Omental fat pad (tissue), 4 donors: ENCODE measurements around the gene RPE. TPM values are rescaled to one million over a fixed set of nuclear protein-coding genes. Genes with fewer than 3 reads are reported as not detected.

Source experiments
- ATAC-seq: fragments of 150-250 bp; one replicate; pipeline ENCODE4 v1.9.1; 2016; ENCODE audit warnings: mild to moderate bottlenecking, moderate library complexity; ENCODE audit not compliant: low FRiP score
- DNase-seq: peaks from one replicate; pipeline ENCODE4 v3.0.0-alpha.2; 2019; ENCODE audit warnings: low spot score
- total RNA-seq, 4 donors: library from RNA; depleted of rRNA; stranded (reverse); fragments of >200 nt; gene quantifications; one replicate each; pipeline ENCODE4 v1.1.0, GENCODE V29; 2016
- TF ChIP-seq, protein P1 (sequence below), 3 donors: fragments of 450-650 bp; IDR thresholded peaks; one replicate each; pipeline ENCODE4 v1.5.1; 2016 to 2017; ENCODE audit warnings: antibody characterized with exemption in 3 of 3, mild to moderate bottlenecking in 3 of 3, moderate library complexity in 2 of 3

RPE gene
- total RNA-seq: 10 to 100 TPM; 45.3 to 63.2 (median 50.4) TPM

GRCh38 chr2:210002158-210003157 lies at the start of gene RPE:
TSS of gene RPE (plus strand) at chr2:210002638. CDS start at chr2:210002662, 24 bp downstream.
- TF ChIP-seq, protein P1, sequence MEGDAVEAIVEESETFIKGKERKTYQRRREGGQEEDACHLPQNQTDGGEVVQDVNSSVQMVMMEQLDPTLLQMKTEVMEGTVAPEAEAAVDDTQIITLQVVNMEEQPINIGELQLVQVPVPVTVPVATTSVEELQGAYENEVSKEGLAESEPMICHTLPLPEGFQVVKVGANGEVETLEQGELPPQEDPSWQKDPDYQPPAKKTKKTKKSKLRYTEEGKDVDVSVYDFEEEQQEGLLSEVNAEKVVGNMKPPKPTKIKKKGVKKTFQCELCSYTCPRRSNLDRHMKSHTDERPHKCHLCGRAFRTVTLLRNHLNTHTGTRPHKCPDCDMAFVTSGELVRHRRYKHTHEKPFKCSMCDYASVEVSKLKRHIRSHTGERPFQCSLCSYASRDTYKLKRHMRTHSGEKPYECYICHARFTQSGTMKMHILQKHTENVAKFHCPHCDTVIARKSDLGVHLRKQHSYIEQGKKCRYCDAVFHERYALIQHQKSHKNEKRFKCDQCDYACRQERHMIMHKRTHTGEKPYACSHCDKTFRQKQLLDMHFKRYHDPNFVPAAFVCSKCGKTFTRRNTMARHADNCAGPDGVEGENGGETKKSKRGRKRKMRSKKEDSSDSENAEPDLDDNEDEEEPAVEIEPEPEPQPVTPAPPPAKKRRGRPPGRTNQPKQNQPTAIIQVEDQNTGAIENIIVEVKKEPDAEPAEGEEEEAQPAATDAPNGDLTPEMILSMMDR (IDR thresholded peaks at IDR 0.05): no peak
- peak; percentile 89 for DNase-seq
- ATAC-seq: peak; percentile 99

- TF ChIP-seq, protein P1 (IDR thresholded peaks at IDR 0.05): no peak
- DNase-seq (no peak), ATAC-seq (no peak)
Measured at GRCh38 chr2:209956271-209956670, 46.2 kb upstream of the RPE start.

DNA sequence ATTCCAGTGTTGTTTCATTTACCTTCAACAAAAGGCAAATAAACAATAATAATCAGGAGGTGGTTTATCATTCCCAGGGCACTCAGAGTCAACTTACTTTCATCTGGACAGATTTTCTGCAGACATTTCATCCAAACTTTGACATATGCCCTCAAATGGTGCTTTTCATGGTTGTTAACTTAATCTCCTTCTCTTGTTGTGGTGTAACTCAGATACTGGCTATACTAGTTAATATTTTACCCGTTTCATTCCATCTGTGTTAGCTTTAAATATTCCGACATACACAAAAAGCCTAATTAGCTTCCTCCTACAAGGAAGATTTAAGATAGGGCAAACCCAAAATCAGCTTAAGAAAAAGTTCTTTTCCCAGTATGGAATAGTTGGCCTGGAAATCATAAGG lies 44.4 kb upstream of the RPE start:
- TF ChIP-seq, protein P1 (IDR thresholded peaks at IDR 0.05): no peak
- ATAC-seq (no peak), DNase-seq (no peak)

DNA sequence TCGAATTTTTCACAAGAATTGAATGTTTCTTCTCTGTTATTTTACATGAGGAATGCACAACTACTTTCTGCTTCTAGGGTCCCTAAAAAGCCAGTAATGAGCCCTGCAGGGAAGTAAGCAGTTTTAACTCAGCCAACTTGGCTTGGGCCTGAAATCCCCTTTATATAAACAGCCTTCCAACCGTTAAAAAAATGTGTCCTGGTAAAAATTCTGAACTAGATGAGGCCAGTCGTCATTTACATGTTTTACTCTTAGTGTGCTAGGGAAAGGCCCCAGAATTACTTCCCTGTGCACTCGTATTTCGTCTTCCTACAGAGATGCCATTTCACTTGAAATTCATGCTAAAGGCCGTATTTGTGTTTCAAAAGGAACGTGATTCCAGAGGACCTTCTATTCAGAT lies 42.4 kb upstream of the RPE start:
- TF ChIP-seq, protein P1 (IDR thresholded peaks at IDR 0.05): no peak
- no peak for DNase-seq
- no peak for ATAC-seq

DNA sequence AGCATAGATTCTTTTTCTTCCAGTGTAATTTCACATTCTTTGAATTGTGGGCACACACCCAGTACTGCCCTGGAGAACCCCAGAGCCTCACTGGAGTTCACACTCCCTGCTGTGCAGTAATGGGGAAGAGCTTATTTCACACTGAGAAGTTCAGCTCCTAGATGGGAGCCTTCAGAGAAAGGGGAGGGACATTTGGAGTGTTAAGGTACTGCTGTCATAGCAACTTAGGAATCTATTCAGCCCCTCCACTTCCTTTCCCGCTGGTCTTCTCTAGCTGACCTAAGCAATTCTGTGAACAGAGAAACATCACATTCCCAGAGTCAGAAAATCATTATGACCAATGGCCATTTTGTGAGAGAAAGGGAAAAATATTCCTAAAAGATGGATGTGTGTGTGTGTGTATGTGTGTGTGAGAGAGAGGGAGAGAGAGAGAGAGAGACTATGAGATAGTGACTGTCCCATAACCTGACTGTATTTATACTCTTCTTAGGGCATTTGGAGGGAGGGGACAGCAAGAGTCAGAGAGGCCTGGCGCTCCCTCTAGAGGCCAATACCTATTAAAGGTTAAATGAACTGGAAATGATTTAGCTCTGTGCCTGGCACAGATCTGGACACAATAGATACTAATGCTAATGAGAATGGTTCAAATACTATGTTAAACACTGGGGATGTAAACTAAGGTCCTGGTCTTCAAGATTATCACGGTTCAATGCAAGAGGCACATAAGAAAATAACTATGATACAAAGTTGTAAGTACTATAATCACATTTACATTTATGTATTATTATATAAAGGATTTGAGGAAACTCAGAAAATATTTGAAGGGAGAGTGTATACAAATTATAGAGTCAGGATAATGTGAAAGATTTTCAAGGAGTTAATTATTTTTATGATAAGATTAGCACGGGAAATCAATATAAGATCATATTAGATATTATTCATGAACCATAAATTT lies 41.5 kb upstream of the RPE start:
- DNase-seq: no peak
- TF ChIP-seq, protein P1 (IDR thresholded peaks at IDR 0.05): no peak
- ATAC-seq: peak; percentile 73

GRCh38 chr2:209965723-209966122 lies 36.7 kb upstream of the RPE start:
- TF ChIP-seq, protein P1 (IDR thresholded peaks at IDR 0.05): no peak
- DNase-seq: no peak
- no peak for ATAC-seq
